Ureter (tissue), 1 donor: ENCODE results near the gene PRPF4. TPM values are rescaled to one million over a fixed set of nuclear protein-coding genes. Genes with fewer than 3 reads are reported as not detected.
"Not testable (repeated sequence)": the region's sequence is repeated elsewhere in the genome, so short reads cannot be mapped to it uniquely, and the experiment has no call there.

ENCODE experiments used
- DNase-seq: peaks from one replicate; pipeline ENCODE4 v3.0.0-alpha.2; 2020; ENCODE audit warnings: low spot score
- total RNA-seq: library from RNA; stranded (reverse); gene quantifications from one replicate; pipeline ENCODE4 v1.2.4, GENCODE V29; 2023
- donor health status: DM: yes; HTN: yes; CAD: no.

The PRPF4 gene
- total RNA-seq = 27.5 TPM

GRCh38 chr9:113275157-113276131 lies at the start of gene PRPF4, which contains the start of gene CDC26:
TSS of gene PRPF4 (plus strand) at chr9:113275658. CDS start at chr9:113275744, 86 bp downstream.
TSS of gene CDC26 (minus strand) at chr9:113275572. CDS start at chr9:113272507, 3,065 bp downstream.
- peak; percentile 98 for DNase-seq

GRCh38 chr9:113227436-113227835 lies 48.0 kb upstream of the PRPF4 start:
- DNase-seq = no peak

GRCh38 chr9:113228130-113228665 lies 47.3 kb upstream of the PRPF4 start:
- no peak for DNase-seq

GRCh38 chr9:113231701-113232100 lies 43.8 kb upstream of the PRPF4 start:
- DNase-seq = no peak

GRCh38 chr9:113235701-113236255 lies 39.7 kb upstream of the PRPF4 start:
- not testable (repeated sequence) for DNase-seq

GRCh38 chr9:113237026-113237425 lies 38.4 kb upstream of the PRPF4 start:
- DNase-seq = no peak

GRCh38 chr9:113238202-113238858 lies 37.1 kb upstream of the PRPF4 start:
- no peak for DNase-seq

- DNase-seq = no peak
Observed at GRCh38 chr9:113238859-113239232, 36.6 kb upstream of the PRPF4 start.

GRCh38 chr9:113241161-113241560 lies 34.3 kb upstream of the PRPF4 start:
- DNase-seq = no peak

GRCh38 chr9:113244556-113244955 lies 30.9 kb upstream of the PRPF4 start:
- DNase-seq = no peak

- no peak for DNase-seq
Observed at GRCh38 chr9:113245894-113246293, 29.6 kb upstream of the PRPF4 start.

- DNase-seq = no peak
Observed at GRCh38 chr9:113246928-113247327, 28.5 kb upstream of the PRPF4 start.

GRCh38 chr9:113247640-113248039 lies 27.8 kb upstream of the PRPF4 start:
- no peak for DNase-seq

GRCh38 chr9:113249661-113250060 lies 25.8 kb upstream of the PRPF4 start:
- not testable (repeated sequence) for DNase-seq

- DNase-seq = no peak
Observed at GRCh38 chr9:113250807-113251206, 24.7 kb upstream of the PRPF4 start.

GRCh38 chr9:113254991-113255390 lies 20.5 kb upstream of the PRPF4 start:
- DNase-seq = no peak

GRCh38 chr9:113255438-113255837 lies 20.0 kb upstream of the PRPF4 start:
- DNase-seq = no peak

- no peak for DNase-seq
Observed at GRCh38 chr9:113257863-113258262, 17.6 kb upstream of the PRPF4 start.

- DNase-seq = no peak
Observed at GRCh38 chr9:113258282-113258681, 17.2 kb upstream of the PRPF4 start.

- no peak for DNase-seq
Observed at GRCh38 chr9:113261917-113262671, 13.4 kb upstream of the PRPF4 start.

- no peak for DNase-seq
Observed at GRCh38 chr9:113266174-113266573, 9.3 kb upstream of the PRPF4 start.
